ENCODE measurements around the gene USP7. TPM values are rescaled to one million over a fixed set of nuclear protein-coding genes. Genes with fewer than 3 reads are reported as not detected.

Gene USP7
- 58.6 and 81.7 TPM in 2 replicates for total RNA-seq

GRCh38 chr16:8963821-8964441 is at the start of gene USP7:
TSS of gene USP7 (minus strand) at chr16:8963906. CDS start at chr16:8963285, 621 bp downstream.

GRCh38 chr16:8882041-8882617 is 81.6 kb downstream of the USP7 start, which contains the start of gene LITAFD:
TSS of gene LITAFD (plus strand) at chr16:8882351. CDS start at chr16:8884356, 2,005 bp downstream.

DNA sequence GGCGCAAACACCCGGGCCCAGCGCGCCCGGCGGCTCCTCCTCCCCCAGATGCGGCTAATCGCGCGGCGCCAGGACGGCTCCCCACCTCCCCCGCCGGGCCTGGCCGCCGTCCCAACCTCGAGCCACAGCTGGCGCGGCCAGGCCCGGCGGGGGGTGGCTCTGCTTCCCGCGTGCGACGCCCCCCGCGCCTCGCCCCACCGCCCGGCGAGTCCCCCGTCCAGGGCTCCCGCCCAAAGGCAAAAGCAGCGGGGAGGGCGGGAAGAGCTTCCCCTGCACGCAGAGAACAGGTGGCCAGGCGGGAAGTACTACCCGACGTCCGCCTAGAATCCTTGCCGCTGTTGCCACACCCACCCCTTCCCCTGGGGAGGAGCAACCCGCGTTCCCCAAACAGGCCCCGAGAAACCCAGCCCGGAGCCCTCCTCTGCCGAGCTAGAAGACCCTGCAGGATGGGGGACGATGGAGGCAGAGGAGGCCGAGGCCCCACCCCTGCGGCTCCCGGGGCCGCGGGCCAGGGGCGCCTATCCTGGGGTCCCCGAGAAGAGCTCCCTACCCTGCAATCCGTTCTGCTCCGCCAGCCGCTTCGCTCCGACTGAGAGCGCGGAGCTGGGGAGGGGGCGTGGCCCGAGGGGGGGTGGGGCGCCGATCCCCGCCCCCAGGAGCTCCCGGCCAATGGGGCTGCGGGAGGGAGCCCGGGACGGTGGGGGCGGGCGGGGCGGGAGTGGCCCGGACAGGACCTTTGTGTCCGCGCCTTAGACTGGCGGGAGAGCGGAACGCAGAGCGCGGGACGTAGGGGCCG is 95.1 kb downstream of the USP7 start, which contains the start of gene CARHSP1:
Gene CARHSP1, minus strand, starts transcription at position 591 of the 796 bp plus-strand sequence. CDS start 9,678 bp downstream, outside the sequence.

Other genes with a start within 250 kb of the USP7 start
- gene TMEM186, start 166.3 kb downstream of the USP7 start, total RNA-seq: 6.5 and 6.6 TPM in 2 replicates
- gene PMM2, start 166.1 kb downstream of the USP7 start, total RNA-seq: 27.2 and 27.4 TPM in 2 replicates
- gene CARHSP1, start 94.9 kb downstream of the USP7 start, total RNA-seq: 76.8 and 105 TPM in 2 replicates
- not detected in 2 replicates for gene LITAFD, start 81.6 kb downstream of the USP7 start, total RNA-seq
- 72.9 and 74.3 TPM in 2 replicates for gene HAPSTR1, start 127.7 kb upstream of the USP7 start, total RNA-seq